GM23248 (cell line): ENCODE results near the gene XRN1. TPM values are rescaled to one million over a fixed set of nuclear protein-coding genes. Genes with fewer than 3 reads are reported as not detected.
"Not testable (repeated sequence)": the region's sequence is repeated elsewhere in the genome, so short reads cannot be mapped to it uniquely, and the experiment has no call there.

Experiments used
- DNase-seq: peaks from one replicate; pipeline ENCODE4 v3.0.0-alpha.2; 2015
- H2AFZ ChIP-seq: fragments of 200-600 bp; sonication (generic); 2 replicates; pipeline ENCODE4 v1.6.1; 2016; ENCODE audit warnings: antibody characterized with exemption
- H3F3A ChIP-seq: fragments of 200-600 bp; sonication (generic); 2 replicates; pipeline ENCODE4 v1.6.1; 2016; ENCODE audit warnings: mild to moderate bottlenecking, antibody characterized with exemption, mixed run types; ENCODE audit not compliant: insufficient read depth
- H3K27ac ChIP-seq: fragments of 200-600 bp; sonication (generic); 2 replicates; pipeline ENCODE4 v1.5.1; 2016; ENCODE audit warnings: mild to moderate bottlenecking
- H3K27me3 ChIP-seq: fragments of 200-600 bp; sonication (generic); replicated peaks from 2 replicates; pipeline ENCODE4 v1.6.1; 2016; ENCODE audit warnings: mild to moderate bottlenecking; ENCODE audit not compliant: insufficient read depth
- H3K36me3 ChIP-seq: fragments of 200-600 bp; sonication (generic); 2 replicates; pipeline ENCODE4 v1.6.1; 2016; ENCODE audit warnings: low read depth, mild to moderate bottlenecking
- H3K4me1 ChIP-seq: fragments of 200-600 bp; sonication (generic); 2 replicates; pipeline ENCODE4 v1.6.1; 2016; ENCODE audit warnings: mild to moderate bottlenecking; ENCODE audit not compliant: insufficient read depth
- H3K4me2 ChIP-seq: fragments of 200-600 bp; sonication (generic); one replicate; pipeline ENCODE4 v1.6.1; 2016; ENCODE audit warnings: mild to moderate bottlenecking; ENCODE audit not compliant: unreplicated experiment
- H3K4me3 ChIP-seq: fragments of 200-600 bp; sonication (generic); 2 replicates; pipeline ENCODE4 v1.5.1; 2016; ENCODE audit warnings: mild to moderate bottlenecking
- H3K79me2 ChIP-seq: fragments of 200-600 bp; sonication (generic); 2 replicates; pipeline ENCODE4 v1.6.1; 2016; ENCODE audit warnings: mild to moderate bottlenecking; ENCODE audit not compliant: insufficient read depth
- H3K9ac ChIP-seq: fragments of 200-600 bp; sonication (generic); 2 replicates; pipeline ENCODE4 v1.6.1; 2016; ENCODE audit warnings: mild to moderate bottlenecking
- H3K9me2 ChIP-seq: fragments of 200-600 bp; sonication (generic); 2 replicates; pipeline ENCODE4 v1.6.1; 2016; ENCODE audit warnings: mixed run types, mild to moderate bottlenecking, moderate library complexity; ENCODE audit not compliant: insufficient read depth
- H3K9me3 ChIP-seq: fragments of 200-600 bp; sonication (generic); one replicate; pipeline ENCODE4 v1.6.1; 2017; ENCODE audit warnings: low read depth
- H4K20me1 ChIP-seq: fragments of 200-600 bp; sonication (generic); 2 replicates; pipeline ENCODE4 v1.6.0; 2016; ENCODE audit not compliant: insufficient read depth
- EZH2 ChIP-seq: fragments of 200-600 bp; sonication (generic); IDR thresholded peaks from 2 replicates; pipeline ENCODE4 v1.6.1; 2018; ENCODE audit warnings: antibody characterized with exemption, mild to moderate bottlenecking; ENCODE audit not compliant: insufficient read depth, poor library complexity, severe bottlenecking
- EZH2phosphoT487 ChIP-seq: fragments of 200-600 bp; sonication (generic); IDR thresholded peaks from 2 replicates; pipeline ENCODE4 v1.6.1; 2018; ENCODE audit warnings: antibody characterized with exemption, moderate library complexity, mild to moderate bottlenecking, low read depth; ENCODE audit not compliant: insufficient read depth
- WGBS, 2 experiments: methylation state at CpG; one replicate each; pipeline ENCODE4 v1.1.6; 2015 to 2017; ENCODE audit warnings: low lambda C conversion rate in 2 of 2, low coverage in 1 of 2; ENCODE audit errors: missing lambda C conversion rate in 2 of 2; 5-methylcytosine and 5-hydroxymethylcytosine counted together
- in situ Hi-C: fragments of 300-500 bp; cut with MboI; formaldehyde crosslinking; loops from 2 replicates; pipeline ENCODE4 v1.15.0; 2020
- polyA plus RNA-seq: library from polyadenylated mRNA; unstranded; fragments of >200 nt; fragmentation: Nextera tagmentation; extraction: Ambion mirVana; gene quantifications from 2 replicates; pipeline ENCODE4 v1.2.1, GENCODE V29; 2016
- total RNA-seq: library from RNA; depleted of rRNA; stranded (reverse); fragments of >200 nt; shearing (Covaris generic); gene quantifications from 2 replicates; pipeline ENCODE4 v1.2.3, GENCODE V29; 2014

XRN1 gene
- total and polyA plus RNA-seq, 2 experiments from 2014 or later: 17.5 to 35.0 TPM

- H3F3A ChIP-seq: no peaks in the 10 kb centered on the region
- no peaks in the 10 kb centered on the region for H3K27me3 ChIP-seq
- H3K36me3 ChIP-seq: peaks cover 30% of the 10 kb centered on the region
- H3K79me2 ChIP-seq: no peaks in the 10 kb centered on the region
- H3K9me2 ChIP-seq: no peaks in the 10 kb centered on the region
- no peaks in the 10 kb centered on the region for H3K4me1 ChIP-seq
- WGBS, 2 experiments: 100% methylated on average over 1 of the region's 1 CpG
- no peak overlapping the region for H3K27ac ChIP-seq
- H3K9ac ChIP-seq: no peak overlapping the region
- no peak for TF ChIP-seq EZH2
- TF ChIP-seq EZH2phosphoT487: no peak
- H2AFZ ChIP-seq: no peak overlapping the region
- no peaks in the 10 kb centered on the region for H3K9me3 ChIP-seq
- no peak overlapping the region for H3K4me2 ChIP-seq
- no peak overlapping the region for H3K4me3 ChIP-seq
- no peaks in the 10 kb centered on the region for H4K20me1 ChIP-seq
- in situ Hi-C loops: no loop called here
- DNase-seq: no peak
Observed at GRCh38 chr3:142310439-142310838, 137.4 kb downstream of the XRN1 start.

- H3K79me2 ChIP-seq, H4K20me1 ChIP-seq, in situ Hi-C loops, H3K27ac ChIP-seq, H3K27me3 ChIP-seq, H3K4me3 ChIP-seq, H2AFZ ChIP-seq, H3K9me3 ChIP-seq, H3K9ac ChIP-seq, H3K4me2 ChIP-seq, H3K4me1 ChIP-seq, H3K36me3 ChIP-seq, DNase-seq, H3K9me2 ChIP-seq, H3F3A ChIP-seq: not testable (repeated sequence)
- 98 to 99% methylated on average over 3 of the region's 3 CpGs for WGBS, 2 experiments
Observed at GRCh38 chr3:142302847-142303246, 145.0 kb downstream of the XRN1 start.

GRCh38 chr3:142298626-142299025 is 149.2 kb downstream of the XRN1 start:
- no peak overlapping the region for H3K4me2 ChIP-seq
- no peaks in the 10 kb centered on the region for H3K9me2 ChIP-seq
- WGBS, 2 experiments: 54 to 88% methylated on average over 1 to 2 of the region's 2 CpGs
- DNase-seq: no peak
- H3K4me3 ChIP-seq: no peak overlapping the region
- no peaks in the 10 kb centered on the region for H3F3A ChIP-seq
- H3K36me3 ChIP-seq: no peaks in the 10 kb centered on the region
- no peaks in the 10 kb centered on the region for H3K27me3 ChIP-seq
- no peak overlapping the region for H2AFZ ChIP-seq
- no peaks in the 10 kb centered on the region for H3K79me2 ChIP-seq
- no peak for TF ChIP-seq EZH2phosphoT487
- TF ChIP-seq EZH2: no peak
- no peaks in the 10 kb centered on the region for H3K9me3 ChIP-seq
- H3K9ac ChIP-seq: no peak overlapping the region
- in situ Hi-C loops: no loop called here
- H3K27ac ChIP-seq: no peak overlapping the region
- no peaks in the 10 kb centered on the region for H3K4me1 ChIP-seq
- no peaks in the 10 kb centered on the region for H4K20me1 ChIP-seq

GRCh38 chr3:142296507-142296906 is 151.3 kb downstream of the XRN1 start:
- H3K4me2 ChIP-seq: no peak overlapping the region
- H3K36me3 ChIP-seq: no peaks in the 10 kb centered on the region
- no peak overlapping the region for H3K27ac ChIP-seq
- no peaks in the 10 kb centered on the region for H4K20me1 ChIP-seq
- H3K9me3 ChIP-seq: no peaks in the 10 kb centered on the region
- no peaks in the 10 kb centered on the region for H3F3A ChIP-seq
- in situ Hi-C loops: no loop called here
- no peak for DNase-seq
- no peaks in the 10 kb centered on the region for H3K4me1 ChIP-seq
- no peak overlapping the region for H3K9ac ChIP-seq
- WGBS, 2 experiments: 97 to 100% methylated on average over 1 of the region's 1 CpG
- no peak for TF ChIP-seq EZH2
- TF ChIP-seq EZH2phosphoT487: no peak
- no peak overlapping the region for H3K4me3 ChIP-seq
- H3K27me3 ChIP-seq: no peaks in the 10 kb centered on the region
- no peaks in the 10 kb centered on the region for H3K79me2 ChIP-seq
- H2AFZ ChIP-seq: no peak overlapping the region
- no peaks in the 10 kb centered on the region for H3K9me2 ChIP-seq
